HepG2 (cell line): ENCODE results near the gene SGIP1. TPM values are rescaled to one million over a fixed set of nuclear protein-coding genes. Genes with fewer than 3 reads are reported as not detected.

ENCODE experiments used
- ATAC-seq: fragments of 200-7000 bp; cut with Tn5 transposase; 3 replicates; pipeline ENCODE4 v1.9.1; 2020; ENCODE audit warnings: mild to moderate bottlenecking, moderate library complexity
- BruUV-seq: library from RNA; stranded (reverse); fragments of 400-500 nt; replicated peaks from 2 replicates; lab custom pipeline; 2021; lab: Mats Ljungman, UMichigan
- CTCF ChIA-PET: fragments of 300-600 bp; formaldehyde crosslinking; extraction: SDS; loops from one replicate; lab custom pipeline; 2021; ENCODE audit warnings: low total read pairs, inconsistent platforms, low intra/inter-chr PET ratio; lab: Yijun Ruan, JAX
- POLR2A ChIA-PET: fragments of 350-600 bp; sonication (Branson Sonifier 250); formaldehyde crosslinking; loops from one replicate; lab custom pipeline; 2020; ENCODE audit warnings: antibody characterized with exemption, inconsistent platforms; lab: Yijun Ruan, JAX
- DNase-seq: peaks from one replicate; pipeline ENCODE4 v3.0.0-alpha.2; 2015; ENCODE audit warnings: low spot score
- FAIRE-seq: peaks from 3 replicates; lab custom pipeline; 2011; peaks lifted over from hg19 to GRCh38; lab: Jason Lieb, UNC
- H2AFZ ChIP-seq: one replicate; pipeline ENCODE4 v1.6.1; 2011; ENCODE audit warnings: low read length, inconsistent platforms
- H3K27ac ChIP-seq: fragments of 300-600 bp; 3 replicates; pipeline ENCODE4 v1.8.0; 2011; ENCODE audit warnings: mixed run types, mild to moderate bottlenecking, mixed read lengths, low read length, inconsistent platforms; ENCODE audit not compliant: insufficient read depth; ENCODE audit errors: extremely low read length
- H3K27me3 ChIP-seq, 2 experiments: fragments of 200-600 bp in 1 of 2; 2 replicates in 1 of 2; 3 replicates in 1 of 2; pipeline versions ENCODE4 v1.6.0 to v1.8.0; 2011; ENCODE audit warnings: low read length in 2 of 2, mild to moderate bottlenecking in 2 of 2, moderate library complexity in 2 of 2, inconsistent platforms in 1 of 2; ENCODE audit not compliant: insufficient read depth in 2 of 2, control insufficient read depth in 1 of 2
- H3K36me3 ChIP-seq, 2 experiments: fragments of 200-600 bp in 1 of 2; replicated peaks in 1 of 2; 2 replicates in 1 of 2; 3 replicates in 1 of 2; pipeline versions ENCODE4 v1.5.1 to v1.8.0; 2011; ENCODE audit warnings: low read length in 2 of 2, inconsistent platforms in 1 of 2; ENCODE audit not compliant: insufficient read depth in 2 of 2, control insufficient read depth in 1 of 2
- H3K4me1 ChIP-seq: 2 replicates; pipeline ENCODE4 v1.5.1; 2012; ENCODE audit warnings: low read length, inconsistent platforms; ENCODE audit not compliant: insufficient read depth
- H3K4me2 ChIP-seq: 2 replicates; pipeline ENCODE4 v1.6.0; 2011; ENCODE audit warnings: low read depth, low read length, inconsistent platforms
- H3K4me3 ChIP-seq, 3 experiments: fragments of 200-600 bp in 1 of 3; sonication (generic), shearing (Covaris generic) in 1 of 3; replicated peaks in 1 of 3; 2 replicates each; pipeline ENCODE4 v1.5.1; 2011 to 2016; ENCODE audit warnings: low read length in 3 of 3, inconsistent platforms in 2 of 3, low read depth in 2 of 3, mild to moderate bottlenecking in 2 of 3, control low read depth in 1 of 3, mixed read lengths in 1 of 3; ENCODE audit not compliant: insufficient read depth in 1 of 3
- H3K79me2 ChIP-seq: one replicate; pipeline ENCODE4 v1.6.1; 2011; ENCODE audit warnings: low read length, inconsistent platforms; ENCODE audit not compliant: insufficient read depth
- H3K9ac ChIP-seq: 2 replicates; pipeline ENCODE4 v1.6.0; 2011; ENCODE audit warnings: mild to moderate bottlenecking, low read depth, low read length, inconsistent platforms; ENCODE audit not compliant: insufficient read depth
- H3K9me3 ChIP-seq: 2 replicates; pipeline ENCODE4 v1.5.1; 2012; ENCODE audit warnings: mild to moderate bottlenecking, low read length
- H4K20me1 ChIP-seq: 2 replicates; pipeline ENCODE4 v1.6.0; 2011; ENCODE audit warnings: inconsistent platforms, mild to moderate bottlenecking, low read length, moderate library complexity; ENCODE audit not compliant: insufficient read depth
- ELF3 ChIP-seq: IDR thresholded peaks from 2 replicates; pipeline ENCODE4 v1.6.1; 2016; ENCODE audit warnings: missing genetic modification reagents, missing compliant biosample characterization
- KDM3A ChIP-seq: IDR thresholded peaks from 2 replicates; pipeline ENCODE4 v1.6.1; 2018; ENCODE audit warnings: low read depth, missing compliant biosample characterization
- NR2F1 ChIP-seq, 2 experiments: fragments of 450-650 bp in 1 of 2; formaldehyde crosslinking in 1 of 2; IDR thresholded peaks; 2 replicates each; pipeline versions ENCODE4 v1.5.0 to v1.6.1; 2016 to 2020; ENCODE audit warnings: mild to moderate bottlenecking in 1 of 2, missing compliant biosample characterization in 1 of 2, missing genetic modification reagents in 1 of 2, moderate library complexity in 1 of 2
- PRPF4 ChIP-seq: fragments of 200-400 bp; formaldehyde crosslinking; IDR thresholded peaks from 2 replicates; pipeline ENCODE4 v1.6.1; 2016; ENCODE audit warnings: low read length, low read depth; ENCODE audit not compliant: poor library complexity, severe bottlenecking
- WGBS: methylation state at CpG from one replicate; pipeline ENCODE4 v1.1.6; 2017; ENCODE audit warnings: low lambda C conversion rate; 5-methylcytosine and 5-hydroxymethylcytosine counted together
- in situ Hi-C: cut with HindIII; loops from 2 replicates; pipeline ENCODE4 v1.10.0; 2017; ENCODE audit warnings: low pct_unique_long_range_greater_than_20kb; ENCODE audit not compliant: extremely low pct_ligation_motif_present
- intact Hi-C: fragments of 100-400 bp; cut with micrococcal nuclease; formaldehyde crosslinking; loops from one replicate; pipeline ENCODE4 v1.10.0; 2022; ENCODE audit not compliant: unreplicated experiment
- polyA plus RNA-seq, 8 experiments: library from polyadenylated mRNA; depleted of rRNA in 3 of 8; stranded (reverse) in 7 of 8; unstranded in 1 of 8; fragments of >200 nt; fragmentation: Illumina TruSeq in 4 of 8; extraction: Trizol in 4 of 8; gene quantifications; 2 replicates each; pipeline versions ENCODE4 v1.2.1 to v1.2.3, GENCODE V29; 2011 to 2016; ENCODE audit warnings: low read depth in 4 of 8, missing spikeins in 1 of 8, mixed read lengths in 1 of 8; ENCODE audit not compliant: insufficient read depth in 1 of 8
- total RNA-seq, 5 experiments: library from RNA; depleted of rRNA; stranded (reverse); fragments of >200 nt; fragmentation: Illumina TruSeq; extraction: Trizol; gene quantifications; 2 replicates each; pipeline ENCODE4 v1.2.3, GENCODE V29; 2016; ENCODE audit warnings: low read depth in 1 of 5
- TF ChIP-seq, protein P1 (sequence below): sonication (generic); formaldehyde crosslinking; IDR thresholded peaks from 2 replicates; pipeline ENCODE4 v1.4.0; 2020; ENCODE audit warnings: missing genetic modification reagents, borderline replicate concordance
- TF ChIP-seq, protein P2 (sequence below): sonication (generic); formaldehyde crosslinking; IDR thresholded peaks from 2 replicates; pipeline ENCODE4 v1.8.0; 2022; ENCODE audit warnings: low read depth, missing genetic modification reagents

SGIP1 gene
- total and polyA plus RNA-seq, 2 of the 13 experiments (the other 11 are each of a cell fraction or from before 2014, with no cell fraction given), result not detected

DNA sequence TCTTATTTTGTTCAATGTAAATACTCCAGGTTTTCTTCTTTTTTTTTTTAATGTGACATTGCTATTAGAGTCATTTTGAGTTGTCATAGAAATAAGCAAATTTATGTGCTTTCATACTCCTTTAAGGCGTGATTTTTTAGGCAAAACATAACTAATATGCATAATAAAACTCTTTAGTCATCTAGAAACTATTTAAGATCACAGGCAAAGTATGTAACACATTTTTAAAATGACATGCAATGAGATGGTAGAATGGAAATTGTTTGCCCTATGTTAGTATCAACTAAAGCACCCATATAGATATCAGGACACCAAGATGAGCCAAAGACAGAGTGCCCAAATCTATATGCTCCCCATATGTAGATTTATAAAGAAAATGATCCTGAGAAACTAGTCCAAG lies 41.5 kb upstream of the SGIP1 start:
- Histone ChIP-seq H3K9me3 (no peaks in the 10 kb centered on the region), H3K79me2 (no peaks in the 10 kb centered on the region), H3K4me3 (no peak overlapping the region), H3K36me3 (no peaks in the 10 kb centered on the region), H3K4me1 (no peaks in the 10 kb centered on the region), H2AFZ (no peak overlapping the region), H3K27me3 (no peaks in the 10 kb centered on the region), H4K20me1 (no peaks in the 10 kb centered on the region), H3K9ac (no peak overlapping the region), H3K4me2 (no peak overlapping the region), H3K27ac (no peak overlapping the region)
- 0% methylated on average over 1 of the region's 1 CpG for WGBS
- TF ChIP-seq KDM3A, result no peak
- no peak for TF ChIP-seq PRPF4
- no peak for TF ChIP-seq ELF3 (CRISPR knock-in tag)
- no peak for TF ChIP-seq NR2F1 (CRISPR knock-in tag; IDR thresholded peaks at IDR 0.05)
- TF ChIP-seq, protein P1, sequence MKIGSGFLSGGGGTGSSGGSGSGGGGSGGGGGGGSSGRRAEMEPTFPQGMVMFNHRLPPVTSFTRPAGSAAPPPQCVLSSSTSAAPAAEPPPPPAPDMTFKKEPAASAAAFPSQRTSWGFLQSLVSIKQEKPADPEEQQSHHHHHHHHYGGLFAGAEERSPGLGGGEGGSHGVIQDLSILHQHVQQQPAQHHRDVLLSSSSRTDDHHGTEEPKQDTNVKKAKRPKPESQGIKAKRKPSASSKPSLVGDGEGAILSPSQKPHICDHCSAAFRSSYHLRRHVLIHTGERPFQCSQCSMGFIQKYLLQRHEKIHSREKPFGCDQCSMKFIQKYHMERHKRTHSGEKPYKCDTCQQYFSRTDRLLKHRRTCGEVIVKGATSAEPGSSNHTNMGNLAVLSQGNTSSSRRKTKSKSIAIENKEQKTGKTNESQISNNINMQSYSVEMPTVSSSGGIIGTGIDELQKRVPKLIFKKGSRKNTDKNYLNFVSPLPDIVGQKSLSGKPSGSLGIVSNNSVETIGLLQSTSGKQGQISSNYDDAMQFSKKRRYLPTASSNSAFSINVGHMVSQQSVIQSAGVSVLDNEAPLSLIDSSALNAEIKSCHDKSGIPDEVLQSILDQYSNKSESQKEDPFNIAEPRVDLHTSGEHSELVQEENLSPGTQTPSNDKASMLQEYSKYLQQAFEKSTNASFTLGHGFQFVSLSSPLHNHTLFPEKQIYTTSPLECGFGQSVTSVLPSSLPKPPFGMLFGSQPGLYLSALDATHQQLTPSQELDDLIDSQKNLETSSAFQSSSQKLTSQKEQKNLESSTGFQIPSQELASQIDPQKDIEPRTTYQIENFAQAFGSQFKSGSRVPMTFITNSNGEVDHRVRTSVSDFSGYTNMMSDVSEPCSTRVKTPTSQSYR (CRISPR knock-in tag), result no peak
- TF ChIP-seq, protein P2, sequence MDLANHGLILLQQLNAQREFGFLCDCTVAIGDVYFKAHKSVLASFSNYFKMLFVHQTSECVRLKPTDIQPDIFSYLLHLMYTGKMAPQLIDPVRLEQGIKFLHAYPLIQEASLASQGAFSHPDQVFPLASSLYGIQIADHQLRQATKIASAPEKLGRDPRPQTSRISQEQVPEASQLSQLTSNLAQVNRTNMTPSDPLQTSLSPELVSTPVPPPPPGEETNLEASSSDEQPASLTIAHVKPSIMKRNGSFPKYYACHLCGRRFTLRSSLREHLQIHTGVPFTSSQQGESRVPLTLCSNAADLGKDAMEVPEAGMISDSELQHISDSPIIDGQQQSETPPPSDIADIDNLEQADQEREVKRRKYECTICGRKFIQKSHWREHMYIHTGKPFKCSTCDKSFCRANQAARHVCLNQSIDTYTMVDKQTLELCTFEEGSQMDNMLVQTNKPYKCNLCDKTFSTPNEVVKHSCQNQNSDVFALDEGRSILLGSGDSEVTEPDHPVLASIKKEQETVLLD (CRISPR knock-in tag), result no peak
- DNase-seq (no peak), FAIRE-seq (no peak), ATAC-seq (no peak)
- in situ Hi-C loops, result no loop called here
- no TSS peak for BruUV-seq
- POLR2A ChIA-PET, result no interaction called here
- CTCF ChIA-PET, result no interaction called here
- intact Hi-C loops, result no loop called here
